Activated T-cell treated with anti-CD3 and anti-CD28 coated beads, Interleukin-2, amount 50 U/mL, for 72 hours (primary cell): ENCODE results near the gene UMAD1. TPM values are rescaled to one million over a fixed set of nuclear protein-coding genes. Genes with fewer than 3 reads are reported as not detected.
"Not testable (repeated sequence)": the region's sequence is repeated elsewhere in the genome, so short reads cannot be mapped to it uniquely, and the experiment has no call there.

Experiments used
- ATAC-seq, 2 donors: fragments of 150-1000 bp; cut with Tn5 transposase; replicated peaks in 1 of 2; 2 replicates each; pipeline ENCODE4 v1.10.0; 2021; ENCODE audit warnings: moderate library complexity in 2 of 2, mild to moderate bottlenecking in 1 of 2
- DNase-seq, 2 donors: peaks; one replicate each; pipeline ENCODE4 v3.0.0; 2021 to 2022; ENCODE audit warnings: mixed read lengths in 1 of 2
- H3K27ac Mint-ChIP-seq: one replicate; pipeline ENCODE4 v1.8.0; 2022; ENCODE audit warnings: mild to moderate bottlenecking, moderate library complexity, mixed read lengths
- H3K27me3 Mint-ChIP-seq: one replicate; pipeline ENCODE4 v1.8.0; 2022; ENCODE audit warnings: low read depth, mixed read lengths
- H3K36me3 Mint-ChIP-seq, 2 donors: one replicate each; pipeline ENCODE4 v1.8.0; 2022; ENCODE audit warnings: mixed read lengths in 2 of 2, mild to moderate bottlenecking in 1 of 2; ENCODE audit not compliant: insufficient read depth in 2 of 2
- H3K4me1 Mint-ChIP-seq: one replicate; pipeline ENCODE4 v1.8.0; 2022; ENCODE audit warnings: low read depth, mixed read lengths
- H3K4me3 Mint-ChIP-seq, 2 donors: one replicate each; pipeline ENCODE4 v1.8.0; 2022; ENCODE audit warnings: mild to moderate bottlenecking in 2 of 2, mixed read lengths in 2 of 2, moderate library complexity in 2 of 2
- H3K9me3 Mint-ChIP-seq, 2 donors: one replicate each; pipeline ENCODE4 v1.8.0; 2022; ENCODE audit warnings: mixed read lengths in 2 of 2
- total RNA-seq, 2 donors: library from RNA; stranded (reverse); gene quantifications; one replicate each; pipeline ENCODE4 v1.2.3, GENCODE V29; 2022

Gene UMAD1
- total RNA-seq, 2 donors from 2014 or later: 23.7 to 31.4 TPM

DNA sequence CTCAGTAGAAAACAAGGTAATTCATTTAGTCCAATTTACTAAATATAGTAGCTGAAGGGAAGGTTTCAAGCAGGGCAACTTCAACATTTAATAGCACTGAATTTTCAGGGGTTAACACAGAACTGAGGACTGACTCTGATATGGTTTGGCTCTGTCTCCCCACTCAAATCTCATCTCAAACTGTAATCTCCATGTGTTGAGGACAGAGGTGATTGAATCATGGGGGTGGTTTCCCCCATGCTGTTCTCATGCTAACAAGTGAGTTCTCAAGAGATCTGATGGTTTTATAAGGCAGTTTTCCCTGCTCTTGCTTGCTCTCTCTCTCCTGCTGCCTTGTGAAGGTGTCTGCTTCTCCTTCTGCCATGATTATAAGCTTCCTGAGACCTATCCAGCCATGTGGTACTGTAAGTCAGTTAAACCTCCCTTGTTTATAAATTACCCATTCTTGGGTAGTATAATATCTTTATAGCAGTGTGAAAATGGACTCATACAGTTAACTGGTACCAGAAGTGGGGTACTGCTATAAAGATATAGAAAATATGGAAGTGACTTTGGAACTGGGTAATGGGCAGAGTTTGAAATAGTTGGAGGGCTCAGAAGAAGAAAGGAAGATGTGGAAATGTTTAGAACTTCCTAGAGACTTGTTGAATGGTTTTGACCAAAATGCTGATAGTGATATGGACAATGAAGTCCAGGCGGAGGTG is 9.8 kb upstream of the UMAD1 start:
- no peak for DNase-seq

GRCh38 chr7:7639421-7639820 is 1.1 kb upstream of the UMAD1 start:
- DNase-seq (no peak), ATAC-seq (no peak)
- H3K36me3 Mint-ChIP-seq: peaks cover 3 to 29% of the 10 kb centered on the region in 2 donors
- H3K4me3 Mint-ChIP-seq: peak overlapping the region; percentile 91 to 98
- peaks cover 38% of the 10 kb centered on the region for H3K4me1 Mint-ChIP-seq
- H3K9me3 Mint-ChIP-seq: no peaks in the 10 kb centered on the region
- H3K27me3 Mint-ChIP-seq: no peaks in the 10 kb centered on the region
- peak overlapping the region; percentile 94 for H3K27ac Mint-ChIP-seq

More for the DNA sequence above, 9.8 kb upstream of the UMAD1 start:
- H3K36me3 Mint-ChIP-seq: peaks cover 6 to 16% of the 10 kb centered on the region in 2 donors
- H3K27me3 Mint-ChIP-seq: no peaks in the 10 kb centered on the region
- H3K4me1 Mint-ChIP-seq: peaks cover 10% of the 10 kb centered on the region
- no peak overlapping the region for H3K27ac Mint-ChIP-seq
- peak; percentile 39 to 45 for ATAC-seq
- peaks cover 4 to 9% of the 10 kb centered on the region in 2 donors for H3K9me3 Mint-ChIP-seq
- no peak overlapping the region for H3K4me3 Mint-ChIP-seq

DNA sequence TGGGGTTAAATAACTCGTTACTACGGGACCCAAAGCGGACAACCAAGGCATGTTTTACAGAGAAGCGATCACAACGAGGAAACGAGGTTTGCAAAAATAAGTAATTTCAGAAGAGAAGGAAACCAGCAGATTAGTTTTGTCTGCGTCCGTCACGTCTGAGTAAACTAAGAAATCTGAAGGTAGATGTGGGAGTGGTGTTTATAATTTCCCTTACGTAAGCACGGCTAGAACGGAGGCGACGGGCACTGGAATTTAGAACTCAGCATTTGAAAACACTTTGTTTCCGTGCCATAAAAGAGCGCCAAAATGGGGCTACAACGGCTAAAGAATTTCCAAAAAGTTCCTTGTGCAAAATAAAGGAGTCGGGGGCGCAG is 718 bp upstream of the UMAD1 start:
- ATAC-seq (peak; percentile 44 to 49), DNase-seq (peak; percentile 62 to 67)
- H3K4me1 Mint-ChIP-seq: peaks cover 38% of the 10 kb centered on the region
- peak overlapping the region; percentile 91 to 98 for H3K4me3 Mint-ChIP-seq
- peak overlapping the region; percentile 94 for H3K27ac Mint-ChIP-seq
- H3K36me3 Mint-ChIP-seq: peaks cover 3 to 29% of the 10 kb centered on the region in 2 donors
- H3K27me3 Mint-ChIP-seq: no peaks in the 10 kb centered on the region
- H3K9me3 Mint-ChIP-seq: no peaks in the 10 kb centered on the region

DNA sequence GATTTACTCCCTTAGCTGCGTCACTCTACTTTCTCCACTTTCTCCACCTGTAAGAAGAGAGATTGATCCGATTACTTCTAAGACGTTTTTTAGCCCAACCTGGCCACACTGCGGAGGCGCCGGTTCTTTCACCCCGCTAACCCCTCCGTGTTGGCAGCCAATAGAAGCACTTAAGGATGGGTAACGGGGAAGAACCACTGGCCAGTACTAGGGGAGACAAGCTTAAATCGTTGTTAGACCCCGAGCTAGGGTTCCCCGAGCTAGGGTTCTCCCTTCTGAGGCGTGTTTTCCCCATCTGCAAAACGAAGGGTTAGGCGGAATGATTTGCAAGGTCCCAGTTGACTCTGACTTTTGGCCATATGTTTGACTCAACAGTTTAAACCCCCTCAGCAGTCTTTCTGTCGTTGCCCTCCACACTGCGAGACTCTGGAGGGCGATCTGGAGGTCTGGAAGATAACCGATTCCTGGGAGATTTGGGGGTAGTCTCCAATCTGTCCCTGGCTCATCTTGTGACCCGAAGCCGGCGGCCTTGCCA is 644 bp downstream of the UMAD1 start:
- Mint-ChIP-seq H3K9me3 (no peaks in the 10 kb centered on the region), H3K4me3 (peak overlapping the region; percentile 91 to 98), H3K4me1 (peaks cover 48% of the 10 kb centered on the region), H3K27me3 (no peaks in the 10 kb centered on the region), H3K36me3 (peaks cover 3 to 36% of the 10 kb centered on the region in 2 donors), H3K27ac (peak overlapping the region; percentile 94)
- no peak for DNase-seq
- peak in 1 of 2 donors; percentile 6 for ATAC-seq

DNA sequence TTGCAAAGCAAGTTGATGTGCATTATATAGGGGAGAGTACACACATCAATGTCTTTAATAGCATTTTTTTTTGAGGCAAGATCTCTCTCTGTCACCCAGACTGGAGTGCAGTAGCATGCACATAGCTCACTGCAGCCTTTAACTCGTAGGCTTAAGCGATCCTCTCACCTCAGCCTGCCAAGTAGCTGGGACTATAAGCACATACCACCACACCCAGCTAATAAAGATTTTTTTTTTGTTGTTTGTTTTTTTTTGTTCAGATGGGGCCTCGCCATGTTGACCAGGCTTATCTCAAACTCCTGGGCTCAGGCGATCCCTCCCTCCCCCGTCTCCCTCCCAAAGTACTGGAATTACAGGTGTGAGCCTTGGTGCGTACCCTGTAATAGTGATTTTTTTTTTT is 1.5 kb downstream of the UMAD1 start:
- no peaks in the 10 kb centered on the region for H3K27me3 Mint-ChIP-seq
- DNase-seq (no peak), ATAC-seq (no peak)
- no peaks in the 10 kb centered on the region for H3K9me3 Mint-ChIP-seq
- peaks cover 4 to 32% of the 10 kb centered on the region in 2 donors for H3K36me3 Mint-ChIP-seq
- peaks cover 56% of the 10 kb centered on the region for H3K4me1 Mint-ChIP-seq
- H3K4me3 Mint-ChIP-seq: peak overlapping the region; percentile 91 to 98
- H3K27ac Mint-ChIP-seq: peak overlapping the region; percentile 94

GRCh38 chr7:7647495-7648036 is 7.0 kb downstream of the UMAD1 start:
- H3K4me3 Mint-ChIP-seq: no peak overlapping the region
- H3K27ac Mint-ChIP-seq: no peak overlapping the region
- H3K27me3 Mint-ChIP-seq: no peaks in the 10 kb centered on the region
- ATAC-seq (no peak), DNase-seq (no peak)
- H3K36me3 Mint-ChIP-seq: peaks cover 4 to 20% of the 10 kb centered on the region in 2 donors
- peaks cover 48% of the 10 kb centered on the region for H3K4me1 Mint-ChIP-seq
- H3K9me3 Mint-ChIP-seq: no peaks in the 10 kb centered on the region

DNA sequence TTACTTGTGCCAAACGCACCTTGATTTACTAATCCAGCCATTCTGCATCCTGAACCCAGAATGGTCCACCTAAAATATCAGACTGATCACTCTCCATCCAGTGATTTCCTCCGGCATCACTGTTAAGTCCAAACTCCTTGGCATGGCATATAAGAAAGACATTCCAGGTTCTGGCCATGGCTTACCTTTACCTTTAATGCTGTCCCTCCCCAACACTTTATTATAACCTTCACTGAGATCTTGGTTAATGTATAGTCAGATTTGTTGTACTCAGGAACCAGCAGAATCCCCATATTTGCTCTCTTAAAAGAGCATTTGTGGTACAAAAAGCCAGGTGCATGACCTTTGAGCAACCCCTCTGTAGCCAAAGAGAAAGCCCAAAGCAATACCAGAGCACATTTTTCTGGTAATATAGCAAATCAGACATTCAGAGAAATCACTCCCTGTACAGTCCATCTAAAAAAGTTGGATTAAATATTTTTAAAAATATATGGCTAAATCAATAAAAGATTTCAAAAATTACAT is 10.2 kb downstream of the UMAD1 start:
- DNase-seq (no peak), ATAC-seq (no peak)
- Mint-ChIP-seq H3K9me3 (no peaks in the 10 kb centered on the region), H3K27me3 (no peaks in the 10 kb centered on the region), H3K27ac (no peak overlapping the region), H3K36me3 (peaks cover 1 to 3% of the 10 kb centered on the region in 2 donors), H3K4me1 (peaks cover 49% of the 10 kb centered on the region), H3K4me3 (no peak overlapping the region)

GRCh38 chr7:7651479-7651878 is 10.9 kb downstream of the UMAD1 start:
- Mint-ChIP-seq H3K4me3 (no peak overlapping the region), H3K4me1 (peaks cover 42% of the 10 kb centered on the region), H3K9me3 (peaks cover 0 to 1% of the 10 kb centered on the region in 2 donors), H3K36me3 (peaks cover 1 to 3% of the 10 kb centered on the region in 2 donors), H3K27ac (no peak overlapping the region), H3K27me3 (no peaks in the 10 kb centered on the region)
- no peak for DNase-seq
- no peak for ATAC-seq

- H3K27me3 Mint-ChIP-seq: no peaks in the 10 kb centered on the region
- ATAC-seq (no peak), DNase-seq (no peak)
- peaks cover 2 to 9% of the 10 kb centered on the region in 2 donors for H3K9me3 Mint-ChIP-seq
- H3K27ac Mint-ChIP-seq: no peak overlapping the region
- peaks cover 30% of the 10 kb centered on the region for H3K4me1 Mint-ChIP-seq
- peaks cover 7 to 17% of the 10 kb centered on the region in 2 donors for H3K36me3 Mint-ChIP-seq
- H3K4me3 Mint-ChIP-seq: no peak overlapping the region
Observed at GRCh38 chr7:7652798-7653540, 12.4 kb downstream of the UMAD1 start.

DNA sequence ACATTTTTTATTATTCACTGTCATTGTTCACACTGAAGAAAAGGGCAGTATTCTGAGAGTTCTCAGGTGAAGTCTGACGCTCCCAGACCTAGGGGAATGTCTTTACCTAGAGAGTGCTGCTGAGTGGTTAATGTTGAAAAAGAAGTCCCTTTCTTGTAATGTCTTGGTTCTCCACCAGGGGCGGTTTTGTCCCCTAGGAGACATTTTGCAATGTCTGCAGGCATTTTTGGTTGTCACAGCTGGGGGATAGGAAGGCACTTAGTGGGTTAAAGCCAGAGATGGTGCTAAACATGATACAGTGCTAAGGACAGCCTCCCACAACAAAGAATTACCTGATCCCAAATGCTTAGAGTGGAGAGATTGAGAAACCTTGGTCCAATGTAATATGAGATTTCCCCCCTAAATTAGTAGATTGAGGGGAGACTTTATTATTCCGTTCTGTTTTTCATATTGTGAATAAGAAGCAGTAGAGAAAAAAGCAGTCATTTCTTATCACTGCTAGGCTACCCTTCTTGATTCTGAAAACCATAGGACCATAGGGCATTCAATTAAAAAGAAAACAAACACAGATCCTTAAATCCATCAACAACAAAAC is 13.1 kb downstream of the UMAD1 start:
- DNase-seq: peak; percentile 27 to 38
- no peaks in the 10 kb centered on the region for H3K27me3 Mint-ChIP-seq
- no peak for ATAC-seq
- peaks cover 7 to 9% of the 10 kb centered on the region in 2 donors for H3K9me3 Mint-ChIP-seq
- H3K27ac Mint-ChIP-seq: no peak overlapping the region
- H3K4me1 Mint-ChIP-seq: peaks cover 30% of the 10 kb centered on the region
- no peak overlapping the region for H3K4me3 Mint-ChIP-seq
- H3K36me3 Mint-ChIP-seq: peaks cover 12 to 22% of the 10 kb centered on the region in 2 donors

- no peak for DNase-seq
- no peak overlapping the region for H3K27ac Mint-ChIP-seq
- peaks cover 30% of the 10 kb centered on the region for H3K4me1 Mint-ChIP-seq
- H3K9me3 Mint-ChIP-seq: peaks cover 18 to 21% of the 10 kb centered on the region in 2 donors
- peaks cover 23 to 35% of the 10 kb centered on the region in 2 donors for H3K36me3 Mint-ChIP-seq
- no peak overlapping the region for H3K4me3 Mint-ChIP-seq
- ATAC-seq: no peak
- no peaks in the 10 kb centered on the region for H3K27me3 Mint-ChIP-seq
Observed at GRCh38 chr7:7654964-7655715, 14.6 kb downstream of the UMAD1 start.

GRCh38 chr7:7656459-7656858 is 15.9 kb downstream of the UMAD1 start:
- Mint-ChIP-seq H3K4me1 (peaks cover 30% of the 10 kb centered on the region), H3K9me3 (peaks cover 19 to 23% of the 10 kb centered on the region in 2 donors), H3K36me3 (peaks cover 23 to 38% of the 10 kb centered on the region in 2 donors)
- not testable (repeated sequence) for DNase-seq, H3K27me3 Mint-ChIP-seq, H3K4me3 Mint-ChIP-seq, H3K27ac Mint-ChIP-seq, ATAC-seq
